Myocyte (in vitro differentiated cells): ENCODE data around the gene GNG4. TPM values are rescaled to one million over a fixed set of nuclear protein-coding genes. Genes with fewer than 3 reads are reported as not detected.
"Not testable (repeated sequence)": the region's sequence is repeated elsewhere in the genome, so short reads cannot be mapped to it uniquely, and the experiment has no call there.

Experiments
- DNase-seq: peaks from one replicate; pipeline ENCODE4 v3.0.0-alpha.2; 2012; ENCODE audit warnings: low read depth
- total RNA-seq: library from RNA; depleted of rRNA; stranded (reverse); fragments of >200 nt; gene quantifications from 2 replicates; pipeline ENCODE4 v1.2.3, GENCODE V29; 2014

Gene GNG4
- total RNA-seq, 1 donor from 2014 or later: not detected

GRCh38 chr1:235650341-235651169, 971 bp upstream of the GNG4 start:
- DNase-seq: no peak

GRCh38 chr1:235648954-235649367, 623 bp downstream of the GNG4 start:
- DNase-seq: peak; percentile 74

GRCh38 chr1:235648407-235648907, 1.1 kb downstream of the GNG4 start:
- DNase-seq: no peak

- DNase-seq: not testable (repeated sequence)
Observed at GRCh38 chr1:235647537-235647936, 2.0 kb downstream of the GNG4 start.

- DNase-seq: no peak
Observed at GRCh38 chr1:235646463-235646862, 3.1 kb downstream of the GNG4 start.

GRCh38 chr1:235644693-235645305, 4.8 kb downstream of the GNG4 start:
- DNase-seq: no peak

GRCh38 chr1:235643837-235644692, 5.5 kb downstream of the GNG4 start:
- no peak for DNase-seq

- no peak for DNase-seq
Observed at GRCh38 chr1:235642943-235643371, 6.6 kb downstream of the GNG4 start.

- DNase-seq: no peak
Observed at GRCh38 chr1:235642011-235642942, 7.3 kb downstream of the GNG4 start.

GRCh38 chr1:235640580-235640979, 9.0 kb downstream of the GNG4 start:
- no peak for DNase-seq

- no peak for DNase-seq
Observed at GRCh38 chr1:235639226-235640205, 10.1 kb downstream of the GNG4 start.

GRCh38 chr1:235638612-235639011, 11.0 kb downstream of the GNG4 start:
- not testable (repeated sequence) for DNase-seq

- no peak for DNase-seq
Observed at GRCh38 chr1:235637756-235638534, 11.6 kb downstream of the GNG4 start.

- DNase-seq: no peak
Observed at GRCh38 chr1:235635938-235636662, 13.5 kb downstream of the GNG4 start.

GRCh38 chr1:235632506-235633401, 16.8 kb downstream of the GNG4 start:
- peak; percentile 39 for DNase-seq

GRCh38 chr1:235631816-235632215, 17.8 kb downstream of the GNG4 start:
- no peak for DNase-seq
